ENCODE measurements around the gene KIAA1217.

The KIAA1217 gene

GRCh38 chr10:24201503-24202180 is 7.3 kb upstream of the KIAA1217 start:
- DNase-seq (no peak), ATAC-seq (replicated peaks) (no peak)
- no peak overlapping the region for H3K4me3 Mint-ChIP-seq
- no peaks in the 10 kb centered on the region for H3K36me3 Mint-ChIP-seq (ENCODE audit: insufficient read depth)
- H3K9me3 Mint-ChIP-seq = no peaks in the 10 kb centered on the region
- no peaks in the 10 kb centered on the region for H3K4me1 Mint-ChIP-seq (ENCODE audit: low read depth in 2 of 2)
- H3K27ac Mint-ChIP-seq = no peak overlapping the region
- H3K27me3 Mint-ChIP-seq = peaks cover 4 to 13% of the 10 kb centered on the region in 2 donors

GRCh38 chr10:24202181-24202570 is 6.8 kb upstream of the KIAA1217 start:
- no peak overlapping the region for H3K27ac Mint-ChIP-seq

GRCh38 chr10:24205821-24206220 is 3.1 kb upstream of the KIAA1217 start:
- Mint-ChIP-seq H3K4me3 (no peak overlapping the region), H3K27me3 (peaks cover 29 to 50% of the 10 kb centered on the region in 2 donors), H3K4me1 (ENCODE audit: low read depth in 2 of 2) (no peaks in the 10 kb centered on the region), H3K27ac (no peak overlapping the region), H3K9me3 (no peaks in the 10 kb centered on the region), H3K36me3 (ENCODE audit: insufficient read depth) (no peaks in the 10 kb centered on the region)
- DNase-seq = no peak
- no peak for ATAC-seq (replicated peaks)

More at GRCh38 chr10:24202181-24202570, 6.8 kb upstream of the KIAA1217 start:
- Mint-ChIP-seq H3K36me3 (ENCODE audit: insufficient read depth) (no peaks in the 10 kb centered on the region), H3K4me3 (no peak overlapping the region), H3K9me3 (no peaks in the 10 kb centered on the region), H3K4me1 (ENCODE audit: low read depth in 2 of 2) (no peaks in the 10 kb centered on the region), H3K27me3 (peaks cover 4 to 13% of the 10 kb centered on the region in 2 donors)
- DNase-seq (no peak), ATAC-seq (replicated peaks) (no peak)

DNA sequence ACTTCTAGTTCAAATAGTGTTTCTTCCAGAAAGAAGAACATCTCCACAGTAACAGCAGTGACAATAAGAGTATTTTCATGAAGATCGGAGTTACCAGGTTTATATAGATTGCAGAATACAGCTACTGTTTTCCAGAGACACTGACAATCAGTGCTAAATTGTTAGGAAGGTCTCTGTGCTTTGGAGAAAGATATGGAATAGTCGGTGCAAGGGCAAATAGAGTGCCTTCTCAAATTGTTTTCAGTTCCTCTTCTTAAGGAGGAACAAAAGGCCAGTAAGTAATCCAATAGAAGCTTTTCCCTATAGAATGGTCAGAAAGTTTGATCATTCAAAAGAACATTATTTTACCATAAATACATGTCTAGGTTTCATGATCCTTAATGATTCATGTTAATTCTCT is 2.6 kb upstream of the KIAA1217 start:
- ATAC-seq (replicated peaks) = no peak
- no peak for DNase-seq
- no peak overlapping the region for H3K4me3 Mint-ChIP-seq
- peaks cover 0 to 2% of the 10 kb centered on the region in 2 donors for H3K9me3 Mint-ChIP-seq
- no peaks in the 10 kb centered on the region for H3K4me1 Mint-ChIP-seq (ENCODE audit: low read depth in 2 of 2)
- H3K27me3 Mint-ChIP-seq = peaks cover 33 to 55% of the 10 kb centered on the region in 2 donors
- H3K36me3 Mint-ChIP-seq (ENCODE audit: insufficient read depth) = no peaks in the 10 kb centered on the region
- H3K27ac Mint-ChIP-seq = no peak overlapping the region

- Mint-ChIP-seq H3K27ac (no peak overlapping the region), H3K4me1 (ENCODE audit: low read depth in 2 of 2) (no peaks in the 10 kb centered on the region), H3K4me3 (no peak overlapping the region), H3K9me3 (peaks cover 0 to 2% of the 10 kb centered on the region in 2 donors), H3K36me3 (ENCODE audit: insufficient read depth) (no peaks in the 10 kb centered on the region), H3K27me3 (peaks cover 32 to 53% of the 10 kb centered on the region in 2 donors)
- DNase-seq (no peak), ATAC-seq (replicated peaks) (no peak)
These were observed 2.0 kb upstream of the KIAA1217 start for GRCh38 chr10:24206926-24207325.

- ATAC-seq (replicated peaks) = no peak
- Mint-ChIP-seq H3K36me3 (ENCODE audit: insufficient read depth) (no peaks in the 10 kb centered on the region), H3K9me3 (peaks cover 0 to 2% of the 10 kb centered on the region in 2 donors), H3K4me3 (no peak overlapping the region), H3K4me1 (ENCODE audit: low read depth in 2 of 2) (no peaks in the 10 kb centered on the region), H3K27me3 (peaks cover 29 to 49% of the 10 kb centered on the region in 2 donors), H3K27ac (no peak overlapping the region)
- DNase-seq = no peak
These were observed 1.6 kb upstream of the KIAA1217 start for GRCh38 chr10:24207341-24207740.

GRCh38 chr10:24207781-24208611 is 942 bp upstream of the KIAA1217 start:
- Mint-ChIP-seq H3K27me3 (peaks cover 29 to 43% of the 10 kb centered on the region in 2 donors), H3K9me3 (peaks cover 0 to 2% of the 10 kb centered on the region in 2 donors), H3K27ac (no peak overlapping the region), H3K36me3 (ENCODE audit: insufficient read depth) (no peaks in the 10 kb centered on the region), H3K4me1 (ENCODE audit: low read depth in 2 of 2) (no peaks in the 10 kb centered on the region), H3K4me3 (no peak overlapping the region)
- DNase-seq = no peak
- ATAC-seq (replicated peaks) = no peak

DNA sequence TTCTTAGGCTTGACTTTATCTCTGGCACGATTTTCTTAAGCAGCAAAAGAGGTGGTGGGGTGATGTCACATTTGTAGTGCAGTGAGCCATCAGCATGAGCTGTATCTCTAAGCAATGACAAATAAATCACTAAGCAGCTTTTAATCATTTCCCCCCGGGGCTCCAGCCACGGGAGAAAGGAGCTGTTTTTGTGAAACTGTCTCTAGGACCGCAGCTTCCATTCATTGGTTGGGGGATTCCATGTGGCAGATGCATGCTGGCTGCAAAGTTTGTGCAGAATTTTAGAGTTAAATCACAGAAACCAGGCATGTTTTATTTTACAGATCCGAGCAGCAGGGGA is 464 bp downstream of the KIAA1217 start:
- Mint-ChIP-seq H3K4me3 (no peak overlapping the region), H3K36me3 (ENCODE audit: insufficient read depth) (no peaks in the 10 kb centered on the region), H3K9me3 (peaks cover 0 to 2% of the 10 kb centered on the region in 2 donors), H3K27ac (no peak overlapping the region), H3K4me1 (ENCODE audit: low read depth in 2 of 2) (no peaks in the 10 kb centered on the region), H3K27me3 (peaks cover 29 to 48% of the 10 kb centered on the region in 2 donors)
- ATAC-seq (replicated peaks) (no peak), DNase-seq (no peak)

GRCh38 chr10:24209946-24210491 is 1.1 kb downstream of the KIAA1217 start:
- peaks cover 29 to 51% of the 10 kb centered on the region in 2 donors for H3K27me3 Mint-ChIP-seq
- no peak for DNase-seq
- no peak overlapping the region for H3K27ac Mint-ChIP-seq

DNA sequence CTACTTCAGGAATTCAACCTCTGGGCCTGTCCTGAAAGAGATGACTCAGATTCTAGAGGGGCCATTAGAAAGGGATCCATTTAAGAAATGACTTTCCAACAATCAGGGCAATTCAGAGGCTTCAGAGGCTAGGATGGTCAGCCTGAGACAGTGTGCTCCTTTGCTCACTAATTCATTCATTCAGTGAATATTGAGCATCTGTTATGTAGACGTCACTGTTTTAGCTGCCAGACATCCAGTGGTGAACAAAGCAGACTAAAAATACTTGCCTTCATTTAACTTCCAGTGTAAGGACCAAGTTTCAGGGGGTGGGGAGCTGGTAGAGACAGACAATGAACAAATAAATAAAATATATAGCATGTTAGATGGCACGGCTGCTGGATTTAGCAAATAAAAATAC is 1.6 kb downstream of the KIAA1217 start:
- no peak overlapping the region for H3K4me3 Mint-ChIP-seq
- no peaks in the 10 kb centered on the region for H3K36me3 Mint-ChIP-seq (ENCODE audit: insufficient read depth)
- peaks cover 0 to 2% of the 10 kb centered on the region in 2 donors for H3K9me3 Mint-ChIP-seq
- no peak for ATAC-seq (replicated peaks)
- H3K27ac Mint-ChIP-seq = no peak overlapping the region
- H3K4me1 Mint-ChIP-seq (ENCODE audit: low read depth in 2 of 2) = no peaks in the 10 kb centered on the region
- no peak for DNase-seq
- peaks cover 30 to 51% of the 10 kb centered on the region in 2 donors for H3K27me3 Mint-ChIP-seq

More at GRCh38 chr10:24209946-24210491, 1.1 kb downstream of the KIAA1217 start:
- Mint-ChIP-seq H3K9me3 (peaks cover 0 to 2% of the 10 kb centered on the region in 2 donors), H3K4me1 (ENCODE audit: low read depth in 2 of 2) (no peaks in the 10 kb centered on the region), H3K36me3 (ENCODE audit: insufficient read depth) (no peaks in the 10 kb centered on the region), H3K4me3 (no peak overlapping the region)
- ATAC-seq (replicated peaks) = no peak

GRCh38 chr10:24213266-24213665 is 4.3 kb downstream of the KIAA1217 start:
- Mint-ChIP-seq H3K27ac (no peak overlapping the region), H3K4me1 (ENCODE audit: low read depth in 2 of 2) (no peaks in the 10 kb centered on the region), H3K9me3 (peaks cover 0 to 2% of the 10 kb centered on the region in 2 donors), H3K4me3 (no peak overlapping the region), H3K27me3 (peaks cover 27 to 40% of the 10 kb centered on the region in 2 donors), H3K36me3 (ENCODE audit: insufficient read depth) (no peaks in the 10 kb centered on the region)
- no peak for ATAC-seq (replicated peaks)
- no peak for DNase-seq

DNA sequence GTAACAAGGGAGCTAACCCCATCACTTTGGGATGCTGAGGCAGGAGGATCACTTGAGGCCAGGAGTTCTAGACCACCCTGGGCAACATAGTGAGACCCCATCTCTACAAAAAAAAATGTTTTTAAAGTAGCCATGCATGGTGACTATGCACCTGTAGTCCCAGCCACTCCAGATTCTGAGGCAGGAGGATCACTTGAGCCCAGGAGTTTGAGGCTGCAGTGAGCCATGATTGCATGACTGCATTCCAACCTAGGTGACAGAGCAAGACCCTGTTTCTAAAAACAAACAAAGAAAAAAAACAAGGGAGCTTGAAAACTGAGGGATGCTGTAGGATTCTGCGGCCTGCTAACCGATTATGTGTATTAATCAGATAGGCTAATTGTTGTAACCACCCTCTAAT is 4.9 kb downstream of the KIAA1217 start:
- no peak overlapping the region for H3K27ac Mint-ChIP-seq
- no peaks in the 10 kb centered on the region for H3K36me3 Mint-ChIP-seq (ENCODE audit: insufficient read depth)
- peaks cover 0 to 2% of the 10 kb centered on the region in 2 donors for H3K9me3 Mint-ChIP-seq
- no peak for DNase-seq
- peaks cover 22 to 34% of the 10 kb centered on the region in 2 donors for H3K27me3 Mint-ChIP-seq
- ATAC-seq (replicated peaks) = no peak
- H3K4me3 Mint-ChIP-seq = no peak overlapping the region
- no peaks in the 10 kb centered on the region for H3K4me1 Mint-ChIP-seq (ENCODE audit: low read depth in 2 of 2)

GRCh38 chr10:24214762-24215161 is 5.8 kb downstream of the KIAA1217 start:
- no peaks in the 10 kb centered on the region for H3K4me1 Mint-ChIP-seq (ENCODE audit: low read depth in 2 of 2)
- peaks cover 16 to 25% of the 10 kb centered on the region in 2 donors for H3K27me3 Mint-ChIP-seq
- H3K4me3 Mint-ChIP-seq = no peak overlapping the region
- no peak for ATAC-seq (replicated peaks)
- H3K27ac Mint-ChIP-seq = no peak overlapping the region
- peaks cover 0 to 2% of the 10 kb centered on the region in 2 donors for H3K9me3 Mint-ChIP-seq
- no peak for DNase-seq
- H3K36me3 Mint-ChIP-seq (ENCODE audit: insufficient read depth) = no peaks in the 10 kb centered on the region
